Mononuclear cell (primary cell): ENCODE measurements around the gene ZDHHC11. TPM values are rescaled to one million over a fixed set of nuclear protein-coding genes. Genes with fewer than 3 reads are reported as not detected.

Source experiments
- H3K27me3 ChIP-seq: 2 replicates; pipeline ENCODE4 v1.6.0; 2011; ENCODE audit warnings: low read length, control low read depth; ENCODE audit not compliant: insufficient read depth
- H3K4me1 ChIP-seq: 2 replicates; pipeline ENCODE4 v1.5.1; 2011; ENCODE audit warnings: mild to moderate bottlenecking, low read length, control low read depth; ENCODE audit not compliant: insufficient read depth
- H3K4me3 ChIP-seq: 2 replicates; pipeline ENCODE4 v1.5.1; 2011; ENCODE audit warnings: mild to moderate bottlenecking, low read length, moderate library complexity
- H3K9me3 ChIP-seq: 2 replicates; pipeline ENCODE4 v1.5.1; 2011; ENCODE audit warnings: low read depth, mild to moderate bottlenecking, control low read depth, low read length
- total RNA-seq: library from RNA; depleted of rRNA; stranded (reverse); fragments of >200 nt; gene quantifications from one replicate; pipeline ENCODE4 v1.2.3, GENCODE V29; 2012

ZDHHC11 gene
- 1.2 TPM for total RNA-seq

DNA sequence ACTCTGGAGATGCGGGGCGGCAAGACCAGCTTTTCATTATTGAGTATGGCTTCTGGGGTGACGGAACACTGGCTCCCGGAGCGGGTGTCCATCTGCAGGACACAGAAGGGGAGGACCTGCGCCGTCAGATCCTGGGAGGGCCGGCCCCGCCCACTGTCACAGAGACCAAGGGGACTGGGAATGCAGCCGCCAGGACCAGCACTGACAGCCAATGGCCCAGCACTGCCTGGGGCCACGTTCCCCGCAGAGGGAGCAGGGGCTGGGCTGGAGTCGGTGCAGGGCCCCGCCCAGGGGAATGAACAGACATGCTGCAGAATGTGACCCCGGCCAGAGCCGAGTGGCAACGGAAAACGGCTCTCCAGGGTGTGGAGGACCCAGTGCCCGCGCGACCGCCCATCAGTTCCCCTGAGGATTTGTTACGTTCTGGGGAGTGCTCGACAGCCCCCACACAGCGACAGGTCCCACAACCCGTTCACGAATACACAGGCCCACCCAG is at the start of gene ZDHHC11:
Gene ZDHHC11 (minus strand): TSS at position 476 of the 496 bp plus-strand sequence. CDS start 384 bp downstream, at position 92.
- Histone ChIP-seq H3K4me3 (no peak within 1 kb of the TSS), H3K4me1 (no peaks in the 10 kb centered on the region), H3K9me3 (no peaks in the 10 kb centered on the region)

DNA sequence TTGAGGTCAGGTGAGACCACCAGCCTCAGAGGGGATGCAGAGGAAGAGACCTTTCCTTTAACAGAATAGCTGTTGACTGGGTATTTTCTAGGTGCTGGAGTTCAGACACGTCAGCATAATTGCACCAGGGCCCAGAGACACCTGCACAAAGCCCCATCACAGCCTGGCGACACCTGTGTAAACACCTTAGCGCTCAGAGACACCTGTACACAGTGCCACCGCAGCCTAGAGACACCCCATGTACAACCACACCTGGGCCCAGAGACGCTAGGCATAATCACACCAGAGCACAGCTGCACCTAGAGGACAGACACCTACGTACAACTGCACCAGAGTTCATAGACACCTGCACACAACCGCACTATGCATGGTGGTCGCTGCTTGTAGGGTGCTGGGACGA is 42.9 kb upstream of the ZDHHC11 start:
- H3K9me3 ChIP-seq = no peaks in the 10 kb centered on the region
- H3K4me3 ChIP-seq = no peak overlapping the region
- H3K4me1 ChIP-seq = peaks cover 22% of the 10 kb centered on the region
- no peaks in the 10 kb centered on the region for H3K27me3 ChIP-seq

More for the DNA sequence above, at the start of gene ZDHHC11:
- H3K27me3 ChIP-seq = no peaks in the 10 kb centered on the region

DNA sequence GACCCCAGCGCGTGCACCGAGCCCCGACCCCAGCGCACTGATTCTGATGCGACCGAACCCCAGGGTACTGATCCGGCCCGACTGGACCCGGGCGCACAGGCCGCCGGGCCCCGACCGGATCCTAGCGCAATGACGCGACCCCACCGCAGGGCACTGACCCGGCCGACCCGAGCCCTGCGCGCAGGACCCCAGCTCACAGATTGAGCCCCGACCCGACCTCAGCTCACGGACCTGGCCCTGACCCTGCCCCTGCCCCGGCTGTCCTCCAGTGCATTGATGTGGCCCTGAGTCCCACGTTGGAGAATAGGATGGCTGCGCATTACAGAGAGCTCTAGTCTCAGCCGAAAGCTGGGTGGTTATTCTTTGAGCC is 42.3 kb upstream of the ZDHHC11 start:
- Histone ChIP-seq H3K4me3 (peak overlapping the region; percentile 73), H3K9me3 (no peaks in the 10 kb centered on the region)

GRCh38 chr5:892394-893136 is 41.8 kb upstream of the ZDHHC11 start, which contains the start of the genes BRD9 and TRIP13:
Gene BRD9 (minus strand): TSS chr5:892801. CDS start chr5:892657, 144 bp downstream.
Gene TRIP13 (plus strand): TSS chr5:892884. CDS start chr5:892999, 115 bp downstream.
- Histone ChIP-seq H3K9me3 (no peaks in the 10 kb centered on the region), H3K4me1 (peaks cover 22% of the 10 kb centered on the region), H3K4me3 (peak within 1 kb of the TSS; percentile 73), H3K27me3 (no peaks in the 10 kb centered on the region)

More for the DNA sequence above, 42.3 kb upstream of the ZDHHC11 start:
- no peaks in the 10 kb centered on the region for H3K27me3 ChIP-seq
- peaks cover 22% of the 10 kb centered on the region for H3K4me1 ChIP-seq

DNA sequence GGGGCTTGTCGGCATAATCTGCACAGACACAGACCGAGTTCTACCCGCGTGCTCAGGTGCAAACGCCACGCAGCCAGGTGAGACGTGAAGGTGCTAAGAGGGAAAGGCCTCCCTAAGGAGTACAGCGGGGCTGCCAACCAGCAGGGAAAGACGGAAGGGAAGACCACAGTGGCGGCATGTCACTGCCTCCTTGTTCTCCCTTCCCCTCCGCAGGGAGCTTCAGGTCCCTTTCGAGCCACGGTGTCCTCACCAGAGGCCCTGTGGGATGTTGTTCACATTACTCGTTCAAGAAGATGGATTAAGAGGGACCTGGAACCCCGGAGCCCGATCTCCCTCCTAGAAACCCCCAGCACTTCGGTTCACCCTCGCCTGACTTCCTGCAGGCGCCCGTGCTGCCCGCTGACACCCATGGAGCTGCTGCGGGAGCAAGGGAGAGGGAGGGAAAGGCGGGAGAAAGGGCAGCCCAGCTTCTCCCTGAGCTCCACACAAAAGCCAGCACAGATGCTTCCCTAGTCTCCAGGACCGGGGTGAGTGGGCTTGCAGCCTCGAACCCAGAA is 41.1 kb upstream of the ZDHHC11 start:
- peaks cover 22% of the 10 kb centered on the region for H3K4me1 ChIP-seq
- H3K4me3 ChIP-seq = peak overlapping the region; percentile 73
- H3K27me3 ChIP-seq = no peaks in the 10 kb centered on the region
- H3K9me3 ChIP-seq = no peaks in the 10 kb centered on the region

GRCh38 chr5:891117-891836 is 40.5 kb upstream of the ZDHHC11 start:
- Histone ChIP-seq H3K4me1 (peaks cover 22% of the 10 kb centered on the region), H3K9me3 (no peaks in the 10 kb centered on the region), H3K4me3 (peak overlapping the region; percentile 73), H3K27me3 (no peaks in the 10 kb centered on the region)

DNA sequence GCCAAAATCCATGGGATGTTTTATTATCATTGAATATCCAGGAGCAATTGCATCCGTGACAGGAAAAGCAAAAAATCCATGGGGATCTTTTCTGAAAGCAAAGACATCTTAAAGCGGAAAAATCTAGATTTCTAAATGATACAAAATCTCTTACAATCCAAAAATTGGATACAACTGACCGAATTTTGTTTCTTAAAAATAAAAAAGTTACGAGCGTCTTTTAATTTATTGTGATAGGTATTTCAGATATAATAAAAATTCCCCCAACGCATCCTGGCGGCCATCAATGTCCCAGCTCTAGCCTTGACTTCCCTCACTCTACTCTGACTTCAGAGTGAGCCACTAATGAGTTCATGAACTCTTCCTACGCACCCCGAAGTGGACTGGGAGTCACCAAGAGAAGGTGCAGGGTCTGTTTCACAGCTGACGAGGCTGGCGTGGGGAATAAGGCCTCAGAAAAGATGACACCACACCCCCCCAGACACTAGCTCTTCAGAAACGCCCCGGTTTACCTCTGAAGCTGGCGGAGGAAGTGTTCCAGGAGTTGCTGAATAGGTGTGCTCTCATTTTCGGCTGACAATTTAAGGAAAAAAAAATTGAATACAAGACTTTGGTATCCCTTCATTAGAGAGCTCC is 38.4 kb upstream of the ZDHHC11 start:
- Histone ChIP-seq H3K27me3 (no peaks in the 10 kb centered on the region), H3K4me3 (no peak overlapping the region), H3K9me3 (no peaks in the 10 kb centered on the region), H3K4me1 (peaks cover 22% of the 10 kb centered on the region)

- no peaks in the 10 kb centered on the region for H3K9me3 ChIP-seq
- no peak overlapping the region for H3K4me3 ChIP-seq
- no peaks in the 10 kb centered on the region for H3K27me3 ChIP-seq
- H3K4me1 ChIP-seq = peaks cover 22% of the 10 kb centered on the region
Measured at GRCh38 chr5:888638-889035, 37.9 kb upstream of the ZDHHC11 start.

DNA sequence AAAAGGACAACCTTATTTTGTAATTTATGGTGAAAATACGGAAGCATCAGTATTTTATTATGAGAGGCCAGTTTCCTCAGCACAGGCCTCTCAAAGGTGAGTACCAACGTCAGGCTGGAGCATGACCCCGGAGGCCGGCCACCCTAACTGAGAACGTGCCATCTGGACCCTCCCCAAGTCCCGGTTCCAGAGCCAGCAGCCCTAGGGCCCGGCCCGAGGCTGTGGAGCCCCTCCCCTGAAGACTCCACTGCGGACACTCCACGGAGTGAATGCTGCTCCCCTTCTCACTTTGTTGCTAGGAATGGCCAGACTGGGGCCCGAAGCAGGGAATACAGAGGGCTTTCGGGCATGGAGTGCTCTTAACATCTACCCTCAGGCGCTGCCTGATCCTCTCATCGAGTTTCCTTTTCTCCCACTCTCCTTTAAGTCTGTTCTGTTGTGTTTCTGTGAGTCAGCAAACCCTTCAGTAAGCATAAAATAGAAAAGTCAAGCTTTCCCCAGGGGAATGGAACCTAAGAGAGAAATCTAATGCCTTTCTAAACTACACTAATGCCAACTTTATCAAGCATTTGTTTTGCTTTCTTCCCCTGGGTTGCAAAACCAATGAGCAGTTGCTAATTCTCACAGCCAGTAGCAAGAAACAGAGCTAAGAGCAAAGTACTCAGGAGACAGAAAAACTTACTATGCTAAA is 37.3 kb upstream of the ZDHHC11 start:
- Histone ChIP-seq H3K27me3 (no peaks in the 10 kb centered on the region), H3K9me3 (no peaks in the 10 kb centered on the region), H3K4me3 (no peak overlapping the region), H3K4me1 (peaks cover 17% of the 10 kb centered on the region)

- Histone ChIP-seq H3K4me3 (no peak overlapping the region), H3K27me3 (no peaks in the 10 kb centered on the region), H3K4me1 (peaks cover 11% of the 10 kb centered on the region), H3K9me3 (no peaks in the 10 kb centered on the region)
Measured at GRCh38 chr5:886716-887325, 36.0 kb upstream of the ZDHHC11 start.

DNA sequence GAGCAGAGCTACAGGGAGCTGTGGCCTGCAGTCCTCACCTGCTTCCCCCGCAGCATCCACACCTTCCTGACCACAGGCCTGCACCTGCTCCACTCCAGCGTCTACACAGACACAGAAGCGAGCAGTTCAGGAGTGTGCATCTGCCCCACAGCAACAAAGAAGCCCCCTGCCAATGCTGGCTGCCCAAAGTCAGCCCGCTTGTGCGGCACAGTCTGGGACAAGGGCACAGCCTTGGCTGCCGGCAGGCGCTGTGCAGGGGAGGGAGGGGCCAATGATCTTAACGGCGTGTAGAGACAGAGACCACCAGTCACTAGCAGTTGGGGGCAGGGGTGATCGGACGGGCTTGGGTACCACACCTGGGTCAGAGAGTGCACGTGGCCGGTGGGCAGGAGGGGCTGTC is 35.2 kb upstream of the ZDHHC11 start:
- Histone ChIP-seq H3K4me3 (no peak overlapping the region), H3K4me1 (peaks cover 3% of the 10 kb centered on the region), H3K27me3 (no peaks in the 10 kb centered on the region), H3K9me3 (no peaks in the 10 kb centered on the region)

DNA sequence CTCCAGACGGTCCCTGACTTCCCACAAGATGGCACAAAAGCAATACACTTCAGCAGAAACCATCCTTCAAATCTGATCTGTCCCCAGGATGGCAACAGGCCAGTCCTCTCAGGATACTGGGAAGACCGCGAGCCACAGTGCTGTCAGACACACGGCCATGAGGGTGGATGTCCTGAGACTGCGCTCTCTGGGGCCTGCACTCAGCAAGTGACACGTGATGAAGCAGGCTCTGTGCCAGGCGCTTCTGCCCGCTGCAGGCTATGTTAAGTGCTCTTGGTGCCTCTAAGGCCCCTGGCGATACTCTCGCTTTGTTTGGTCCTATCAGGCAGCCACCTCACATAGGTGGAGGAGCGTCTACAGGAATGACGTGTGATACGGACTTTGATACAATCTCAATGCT is 34.7 kb upstream of the ZDHHC11 start:
- Histone ChIP-seq H3K27me3 (no peaks in the 10 kb centered on the region), H3K4me3 (no peak overlapping the region), H3K9me3 (no peaks in the 10 kb centered on the region), H3K4me1 (no peaks in the 10 kb centered on the region)

DNA sequence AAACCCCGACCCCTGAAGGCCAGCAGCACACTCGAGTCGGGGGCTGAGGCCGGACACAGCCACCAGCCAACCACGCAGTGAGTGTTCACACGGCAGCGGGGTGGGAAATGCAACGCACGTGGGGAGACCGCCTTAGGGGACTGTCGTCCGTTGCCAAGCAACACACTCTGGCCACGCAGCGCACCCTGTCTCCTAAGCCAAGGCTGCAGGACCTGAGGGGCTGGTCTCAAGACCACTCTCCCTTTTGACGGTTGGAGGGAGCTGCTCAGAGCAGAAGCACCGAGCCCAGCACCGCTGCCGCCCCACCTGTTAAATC is 34.3 kb upstream of the ZDHHC11 start:
- H3K4me1 ChIP-seq = no peaks in the 10 kb centered on the region
- H3K27me3 ChIP-seq = no peaks in the 10 kb centered on the region

More for the DNA sequence above, 34.3 kb upstream of the ZDHHC11 start:
- H3K9me3 ChIP-seq = no peaks in the 10 kb centered on the region
- no peak overlapping the region for H3K4me3 ChIP-seq
